ENCODE results near the gene PTGFR. TPM values are rescaled to one million over a fixed set of nuclear protein-coding genes. Genes with fewer than 3 reads are reported as not detected.

PTGFR gene
- total RNA-seq, 4 donors from 2014 or later, result 13.8 to 64.0 (median 23.2) TPM

DNA sequence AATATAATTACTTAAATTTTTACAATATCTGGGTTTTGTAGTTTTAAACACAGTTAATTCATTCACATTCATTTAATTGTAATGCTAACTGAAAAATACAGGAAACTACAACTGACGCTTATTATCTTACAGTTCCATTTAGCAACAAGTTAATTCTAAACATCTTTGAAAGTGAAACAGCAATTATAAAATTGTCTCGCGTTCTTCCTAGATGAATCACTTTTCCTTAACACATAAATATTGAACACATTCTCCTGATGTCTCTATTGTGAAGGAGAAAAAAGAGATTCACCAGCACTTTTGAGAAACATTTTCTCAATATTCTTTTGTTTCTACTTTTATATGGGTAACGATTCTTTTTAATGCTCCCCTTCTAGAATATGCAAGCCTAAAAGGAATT lies 6.4 kb downstream of the PTGFR start:
- Histone ChIP-seq H3K4me1 (peaks cover 0 to 7% of the 10 kb centered on the region in 2 donors), H3K4me3 (peak overlapping the region in 1 of 2 donors; percentile 2), H3K9me3 (no peaks in the 10 kb centered on the region), H3K36me3 (no peaks in the 10 kb centered on the region), H3K27me3 (no peaks in the 10 kb centered on the region), H3K27ac (peak overlapping the region; percentile 40 to 60)
- TF ChIP-seq POLR2A (IDR thresholded peaks at IDR 0.05), result no peak
- TF ChIP-seq, protein P1, sequence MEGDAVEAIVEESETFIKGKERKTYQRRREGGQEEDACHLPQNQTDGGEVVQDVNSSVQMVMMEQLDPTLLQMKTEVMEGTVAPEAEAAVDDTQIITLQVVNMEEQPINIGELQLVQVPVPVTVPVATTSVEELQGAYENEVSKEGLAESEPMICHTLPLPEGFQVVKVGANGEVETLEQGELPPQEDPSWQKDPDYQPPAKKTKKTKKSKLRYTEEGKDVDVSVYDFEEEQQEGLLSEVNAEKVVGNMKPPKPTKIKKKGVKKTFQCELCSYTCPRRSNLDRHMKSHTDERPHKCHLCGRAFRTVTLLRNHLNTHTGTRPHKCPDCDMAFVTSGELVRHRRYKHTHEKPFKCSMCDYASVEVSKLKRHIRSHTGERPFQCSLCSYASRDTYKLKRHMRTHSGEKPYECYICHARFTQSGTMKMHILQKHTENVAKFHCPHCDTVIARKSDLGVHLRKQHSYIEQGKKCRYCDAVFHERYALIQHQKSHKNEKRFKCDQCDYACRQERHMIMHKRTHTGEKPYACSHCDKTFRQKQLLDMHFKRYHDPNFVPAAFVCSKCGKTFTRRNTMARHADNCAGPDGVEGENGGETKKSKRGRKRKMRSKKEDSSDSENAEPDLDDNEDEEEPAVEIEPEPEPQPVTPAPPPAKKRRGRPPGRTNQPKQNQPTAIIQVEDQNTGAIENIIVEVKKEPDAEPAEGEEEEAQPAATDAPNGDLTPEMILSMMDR (IDR thresholded peaks at IDR 0.05), result no peak
- intact Hi-C loops (cut with DNase I; ENCODE audit: low total_unique reads), result no loop called here
- no peak for DNase-seq

DNA sequence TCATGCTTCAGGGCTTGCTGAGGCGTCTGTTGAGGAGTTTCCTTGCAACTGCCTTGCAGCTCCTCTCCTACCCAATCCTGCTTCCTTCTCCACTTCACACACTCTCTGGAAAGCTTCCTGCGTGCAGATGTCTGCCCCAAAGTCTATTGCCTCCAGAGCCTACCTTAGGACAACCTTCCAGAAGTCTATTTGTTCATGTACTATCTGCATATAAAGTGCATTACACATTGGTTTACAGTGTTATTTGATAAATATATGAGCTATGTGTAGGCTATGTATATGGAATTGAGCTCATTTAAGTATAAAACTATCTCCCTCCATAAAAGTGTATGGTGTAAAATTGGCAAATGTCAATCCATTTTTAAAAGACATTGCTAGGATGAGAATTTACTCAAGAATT lies 9.8 kb downstream of the PTGFR start:
- TF ChIP-seq, protein P1 (IDR thresholded peaks at IDR 0.05), result no peak
- no peak for TF ChIP-seq POLR2A (IDR thresholded peaks at IDR 0.05)
- H3K4me1 ChIP-seq, result peaks cover 0 to 7% of the 10 kb centered on the region in 2 donors
- no peak overlapping the region for H3K4me3 ChIP-seq
- H3K9me3 ChIP-seq, result no peaks in the 10 kb centered on the region
- H3K27ac ChIP-seq, result no peak overlapping the region
- H3K36me3 ChIP-seq, result no peaks in the 10 kb centered on the region
- DNase-seq, result no peak
- intact Hi-C loops (cut with DNase I; ENCODE audit: low total_unique reads), result no loop called here
- no peaks in the 10 kb centered on the region for H3K27me3 ChIP-seq

DNA sequence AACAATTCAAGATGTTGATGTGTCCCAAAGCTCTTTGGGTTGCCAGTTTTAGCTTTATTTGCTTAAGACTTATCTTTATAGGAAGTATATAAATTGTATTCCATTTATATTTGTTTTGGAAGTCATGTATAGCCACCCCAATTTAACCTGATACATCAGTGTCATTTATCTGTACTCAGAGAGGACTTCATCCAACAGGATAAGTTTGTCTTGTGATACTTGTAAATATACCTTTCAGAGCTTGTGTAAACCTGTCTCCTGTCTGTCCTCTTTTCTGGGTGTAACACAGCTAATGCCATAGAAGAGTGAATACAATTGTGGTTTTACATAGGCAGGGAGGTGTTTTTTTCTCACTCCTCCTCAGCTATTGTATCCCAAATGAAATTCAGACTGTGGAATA lies 10.4 kb downstream of the PTGFR start:
- peaks cover 0 to 7% of the 10 kb centered on the region in 2 donors for H3K4me1 ChIP-seq
- TF ChIP-seq, protein P1 (IDR thresholded peaks at IDR 0.05), result no peak
- TF ChIP-seq POLR2A (IDR thresholded peaks at IDR 0.05), result no peak
- intact Hi-C loops (cut with DNase I; ENCODE audit: low total_unique reads), result no loop called here
- no peak overlapping the region for H3K4me3 ChIP-seq
- no peaks in the 10 kb centered on the region for H3K27me3 ChIP-seq
- no peak overlapping the region for H3K27ac ChIP-seq
- no peaks in the 10 kb centered on the region for H3K9me3 ChIP-seq
- H3K36me3 ChIP-seq, result no peaks in the 10 kb centered on the region
- no peak for DNase-seq

DNA sequence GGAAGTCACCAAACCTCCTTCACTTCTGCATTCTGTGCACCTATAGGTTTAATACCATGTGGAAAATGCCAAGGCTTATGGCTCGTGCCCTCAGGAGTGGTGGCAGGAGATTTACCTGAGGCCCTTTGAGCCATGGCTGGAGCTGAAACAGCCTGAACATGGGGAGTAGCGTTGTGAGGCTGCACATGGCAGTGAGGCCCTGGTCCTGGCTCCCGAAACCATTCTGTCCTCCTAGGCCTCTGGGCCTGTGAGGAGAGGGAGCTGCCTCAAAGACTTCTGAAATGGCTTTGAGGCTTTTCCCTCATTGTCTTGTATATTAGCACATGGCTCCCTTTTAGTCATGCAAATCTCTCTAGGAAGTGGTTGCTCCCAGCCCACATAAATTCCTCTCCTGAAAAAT lies 20.6 kb downstream of the PTGFR start:
- H3K4me1 ChIP-seq, result no peaks in the 10 kb centered on the region
- H3K36me3 ChIP-seq, result no peaks in the 10 kb centered on the region
- H3K27ac ChIP-seq, result no peak overlapping the region
- intact Hi-C loops (cut with DNase I; ENCODE audit: low total_unique reads), result no loop called here
- DNase-seq, result no peak
- H3K27me3 ChIP-seq, result no peaks in the 10 kb centered on the region
- no peaks in the 10 kb centered on the region for H3K9me3 ChIP-seq
- TF ChIP-seq, protein P1 (IDR thresholded peaks at IDR 0.05), result no peak
- TF ChIP-seq POLR2A (IDR thresholded peaks at IDR 0.05), result no peak
- H3K4me3 ChIP-seq, result no peak overlapping the region

DNA sequence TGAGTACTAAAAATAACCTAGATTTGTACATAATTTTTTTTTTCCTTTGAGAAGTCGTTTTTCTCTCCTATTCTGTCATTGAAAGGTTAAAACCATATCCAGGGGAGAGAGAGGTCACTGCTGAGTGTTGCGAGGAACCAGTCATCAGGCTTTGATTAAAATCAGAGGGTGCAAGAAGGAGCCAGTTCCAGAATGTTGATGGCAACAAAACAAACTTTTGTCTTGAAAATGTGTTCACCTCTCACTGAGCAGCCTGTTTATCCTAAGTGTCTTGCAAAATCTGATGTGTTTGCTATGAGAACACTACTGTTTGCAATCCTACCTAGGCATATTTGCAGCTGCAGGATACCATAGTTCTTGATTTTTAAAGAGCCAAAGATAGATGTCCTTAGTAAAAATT lies 25.9 kb downstream of the PTGFR start:
- no peak for DNase-seq
- intact Hi-C loops (cut with DNase I; ENCODE audit: low total_unique reads), result no loop called here
- Histone ChIP-seq H3K27me3 (no peaks in the 10 kb centered on the region), H3K4me1 (no peaks in the 10 kb centered on the region), H3K4me3 (no peak overlapping the region), H3K27ac (no peak overlapping the region), H3K36me3 (no peaks in the 10 kb centered on the region), H3K9me3 (no peaks in the 10 kb centered on the region)
- TF ChIP-seq POLR2A (IDR thresholded peaks at IDR 0.05), result no peak
- TF ChIP-seq, protein P1 (IDR thresholded peaks at IDR 0.05), result no peak

Data from uterus (tissue), 4 donors.